Skeletal muscle cell (primary cell): Measurements from ENCODE around the gene KIAA1958.

Source experiments
- DNase-seq: peaks from one replicate; pipeline ENCODE4 v3.0.0-alpha.2; 2010; ENCODE audit warnings: low read depth
- H3K4me3 ChIP-seq: 2 replicates; pipeline ENCODE4 v1.5.1; 2011; ENCODE audit warnings: low read depth, mild to moderate bottlenecking, control low read depth, low read length, moderate library complexity

KIAA1958 gene

GRCh38 chr9:112548836-112549595 is 62.4 kb downstream of the KIAA1958 start:
- H3K4me3 ChIP-seq = no peak overlapping the region
- no peak for DNase-seq

GRCh38 chr9:112550531-112550930 is 63.9 kb downstream of the KIAA1958 start:
- H3K4me3 ChIP-seq = no peak overlapping the region
- DNase-seq = no peak

DNA sequence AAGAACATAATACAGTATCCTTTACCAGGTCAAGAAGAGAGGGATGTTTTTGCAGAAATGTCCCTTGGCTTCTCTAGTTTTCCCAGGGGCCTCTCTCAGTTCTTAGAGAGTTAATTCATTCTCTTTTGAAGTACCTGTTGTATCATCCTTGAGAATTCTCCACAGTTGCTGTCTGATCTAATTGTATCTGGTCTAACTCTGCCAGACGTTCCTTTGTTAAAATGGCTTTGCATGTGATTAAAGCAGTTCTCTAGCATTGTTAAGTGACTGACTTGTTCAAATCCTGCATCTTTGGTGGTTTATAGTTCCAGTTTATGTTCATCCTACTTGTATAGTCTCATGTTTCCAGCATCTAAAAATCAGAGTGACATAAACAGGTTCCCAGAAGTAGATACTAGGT is 65.0 kb downstream of the KIAA1958 start:
- H3K4me3 ChIP-seq = no peak overlapping the region
- no peak for DNase-seq

DNA sequence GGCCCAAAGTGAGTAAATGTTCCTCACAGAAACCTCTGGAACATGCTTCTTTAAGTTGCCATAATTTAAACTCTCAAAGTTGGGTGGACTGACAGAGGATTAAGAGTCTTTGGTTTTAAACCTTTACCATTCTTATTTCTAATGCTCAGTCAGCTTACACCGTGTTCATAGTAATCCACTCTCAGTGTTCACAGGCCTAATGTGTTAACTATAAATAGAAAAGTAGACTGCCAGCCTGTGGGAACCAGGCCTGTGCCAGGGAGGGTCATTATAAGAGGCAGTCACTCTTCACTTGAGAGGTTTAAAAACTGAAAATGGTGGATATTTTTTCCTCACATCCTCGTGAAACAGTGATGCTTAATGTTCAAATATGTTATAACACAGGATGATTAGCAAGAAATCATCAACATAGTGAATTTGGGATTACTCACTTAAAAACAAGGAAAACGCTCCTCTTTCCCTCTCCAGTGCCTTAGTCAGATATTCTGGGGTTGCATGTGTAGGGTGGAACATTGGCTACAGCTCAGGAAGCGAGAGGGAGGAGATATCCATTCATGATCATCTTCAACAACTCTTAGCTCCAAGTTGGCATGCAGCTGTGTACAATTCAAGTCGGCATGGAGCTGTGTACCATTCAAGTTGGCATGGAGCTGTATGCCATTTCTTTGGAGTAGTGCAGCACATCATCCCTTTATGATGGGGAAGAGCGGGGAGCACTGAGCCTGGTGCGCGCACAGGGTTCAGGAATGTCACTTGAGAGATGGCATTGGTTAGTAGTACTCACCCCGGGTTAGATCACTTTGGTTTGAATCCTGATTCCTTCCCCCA is 65.8 kb downstream of the KIAA1958 start:
- no peak for DNase-seq
- no peak overlapping the region for H3K4me3 ChIP-seq

GRCh38 chr9:112553256-112553826 is 66.7 kb downstream of the KIAA1958 start:
- DNase-seq = no peak
- no peak overlapping the region for H3K4me3 ChIP-seq

GRCh38 chr9:112554516-112554915 is 67.9 kb downstream of the KIAA1958 start:
- H3K4me3 ChIP-seq = no peak overlapping the region
- no peak for DNase-seq

GRCh38 chr9:112555101-112555643 is 68.5 kb downstream of the KIAA1958 start:
- H3K4me3 ChIP-seq = no peak overlapping the region
- DNase-seq = no peak

- no peak for DNase-seq
- no peak overlapping the region for H3K4me3 ChIP-seq
Observed at GRCh38 chr9:112555844-112556482, 69.3 kb downstream of the KIAA1958 start.

GRCh38 chr9:112556497-112557442 is 70.1 kb downstream of the KIAA1958 start:
- no peak overlapping the region for H3K4me3 ChIP-seq
- DNase-seq = no peak

- no peak overlapping the region for H3K4me3 ChIP-seq
- DNase-seq = no peak
Observed at GRCh38 chr9:112558476-112558875, 71.8 kb downstream of the KIAA1958 start.

GRCh38 chr9:112558978-112559377 is 72.4 kb downstream of the KIAA1958 start:
- DNase-seq = no peak
- H3K4me3 ChIP-seq = no peak overlapping the region

GRCh38 chr9:112559629-112560413 is 73.2 kb downstream of the KIAA1958 start:
- no peak overlapping the region for H3K4me3 ChIP-seq
- DNase-seq = no peak

GRCh38 chr9:112562235-112562958 is 75.8 kb downstream of the KIAA1958 start:
- DNase-seq = no peak
- no peak overlapping the region for H3K4me3 ChIP-seq

DNA sequence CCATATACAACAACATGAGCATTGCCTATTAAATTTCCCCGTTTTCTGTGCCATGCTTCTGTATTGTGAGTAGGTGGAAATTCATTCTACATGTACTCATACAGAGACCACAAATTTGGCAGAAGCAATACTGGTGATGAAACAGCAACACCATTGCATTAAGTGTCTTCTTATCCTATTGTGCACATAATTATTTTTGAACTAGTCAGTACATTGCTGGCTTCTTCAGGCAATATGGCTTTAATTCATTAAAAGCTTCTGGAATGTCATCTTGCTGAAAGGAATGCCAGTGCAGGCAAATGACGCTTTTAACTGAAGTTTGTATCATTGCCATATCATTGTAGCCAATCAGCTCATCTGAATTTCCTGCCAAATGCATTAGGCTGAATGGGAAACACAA is 82.6 kb downstream of the KIAA1958 start:
- DNase-seq = peak; percentile 77
- H3K4me3 ChIP-seq = no peak overlapping the region

DNA sequence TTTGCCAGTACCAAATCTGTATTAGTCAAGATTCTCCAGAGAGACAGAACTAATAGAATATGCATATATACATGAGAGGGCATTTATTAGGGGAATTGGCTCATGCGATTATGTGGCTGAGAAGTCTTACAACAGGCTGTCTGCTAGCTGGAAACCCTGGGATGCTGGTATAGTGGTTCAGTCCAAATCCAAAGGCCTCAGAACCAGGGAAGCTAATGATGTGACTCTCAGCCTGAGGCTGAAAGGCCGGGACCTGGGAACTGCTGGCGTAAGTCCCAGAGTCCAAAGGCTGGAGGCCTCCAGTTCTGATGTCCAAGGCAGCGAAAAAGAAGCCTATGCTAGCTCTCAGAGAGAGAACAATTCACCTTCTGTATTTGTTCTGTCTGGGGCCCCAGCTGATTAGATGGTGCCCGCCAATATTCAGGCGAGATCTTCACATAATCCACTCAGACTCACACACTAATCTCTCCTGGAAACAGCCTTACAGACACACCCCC is 84.1 kb downstream of the KIAA1958 start:
- no peak overlapping the region for H3K4me3 ChIP-seq
- peak; percentile 25 for DNase-seq

DNA sequence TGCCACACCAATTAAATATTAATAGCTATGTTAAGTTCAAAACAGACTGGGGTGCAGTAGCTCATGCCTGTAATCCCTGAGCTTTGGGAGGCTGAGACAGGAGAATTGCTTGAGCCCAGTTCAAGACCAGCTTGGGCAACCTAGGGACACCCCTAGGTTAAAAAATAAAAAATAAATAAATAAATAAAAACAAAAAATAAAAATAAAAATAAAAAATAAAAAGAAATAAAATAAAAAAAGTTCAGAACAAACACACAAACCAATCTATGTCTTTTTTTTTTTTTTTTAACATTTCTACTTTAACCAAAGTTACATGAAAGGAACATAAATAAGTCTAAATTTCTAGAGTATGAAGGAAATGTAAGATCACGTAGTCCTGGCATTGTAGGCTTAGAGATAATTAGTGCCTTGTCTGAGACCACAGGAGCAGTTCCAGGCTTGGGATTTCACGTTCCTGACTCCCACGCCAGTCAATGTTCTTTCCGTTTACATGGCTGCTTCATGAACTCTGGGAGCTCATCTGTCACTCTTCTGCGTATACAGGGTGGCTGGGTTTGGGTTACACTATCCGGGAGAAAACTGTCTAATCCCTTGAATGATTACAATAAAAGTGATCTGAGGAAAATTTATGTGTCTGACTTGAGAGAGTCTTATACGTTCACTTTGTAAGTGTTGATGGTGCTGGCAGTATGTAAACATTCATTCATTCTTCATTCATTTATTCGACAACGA is 85.2 kb downstream of the KIAA1958 start:
- DNase-seq = no peak
- H3K4me3 ChIP-seq = no peak overlapping the region

- no peak overlapping the region for H3K4me3 ChIP-seq
- DNase-seq = no peak
Observed at GRCh38 chr9:112572416-112572815, 85.8 kb downstream of the KIAA1958 start.
